Thyroid gland (tissue), 4 donors: ENCODE measurements around the gene DSG3.

Source experiments
- CTCF ChIP-seq, 6 experiments: fragments of 200-600 bp in 3 of 6; fragments of 450-650 bp in 3 of 6; sonication (generic) in 3 of 6; IDR thresholded peaks; one replicate each; pipeline ENCODE4 v1.5.1; 2016 to 2019; ENCODE audit warnings: antibody characterized with exemption in 6 of 6, mild to moderate bottlenecking in 2 of 6, inconsistent platforms in 1 of 6, moderate library complexity in 1 of 6
- POLR2A ChIP-seq, 2 donors: fragments of 450-650 bp; IDR thresholded peaks; one replicate each; pipeline ENCODE4 v1.6.1; 2017; ENCODE audit warnings: antibody characterized with exemption in 2 of 2, mild to moderate bottlenecking in 2 of 2, moderate library complexity in 1 of 2

- no peak for TF ChIP-seq CTCF (IDR thresholded peaks at IDR 0.05)
- no peak for TF ChIP-seq POLR2A (IDR thresholded peaks at IDR 0.05)
Observed at GRCh38 chr18:31426021-31426420, 21.5 kb upstream of the DSG3 start.
